ENCODE data around the gene DYNLT4. TPM values are rescaled to one million over a fixed set of nuclear protein-coding genes. Genes with fewer than 3 reads are reported as not detected.

DYNLT4 gene
- total and polyA plus RNA-seq, 2 donors (not counting 3 experiments of a cell fraction or from before 2014, with no cell fraction given), result 0.46 to 0.62 TPM

DNA sequence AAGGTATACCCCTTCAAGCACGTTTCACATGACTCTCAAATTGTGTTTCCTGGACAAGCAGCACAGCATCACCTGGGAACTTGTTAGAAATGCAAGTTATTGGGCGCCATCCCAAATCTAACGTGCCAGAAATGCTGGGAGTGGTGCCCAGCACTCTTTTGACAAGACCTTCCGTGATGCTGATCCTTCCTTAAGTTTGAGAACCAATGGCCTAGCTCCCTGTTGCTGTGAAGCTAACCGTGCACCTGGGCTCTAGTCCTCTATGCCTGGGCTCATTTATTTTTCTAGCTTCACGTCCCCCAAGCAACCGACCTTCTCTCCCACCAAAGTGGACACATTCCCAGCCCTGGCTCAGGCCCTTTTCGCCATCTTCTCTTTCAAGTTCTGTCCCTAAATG is 23.5 kb downstream of the DYNLT4 start:
- Histone ChIP-seq H3K4me1 (ENCODE audit: control insufficient read depth, extremely low read depth, insufficient read depth, low read length) (peaks cover 12% of the 10 kb centered on the region), H3K36me3 (ENCODE audit: control insufficient read depth in 2 of 2, extremely low read depth in 1 of 2, insufficient read depth in 2 of 2, low read length in 2 of 2) (peaks cover 1 to 5% of the 10 kb centered on the region in 2 experiments), H3K4me3 (replicated peaks in 1 of 3; ENCODE audit: insufficient read depth in 1 of 3, low read depth in 1 of 3, low read length in 3 of 3) (no peak overlapping the region), H4K20me1 (replicated peaks; ENCODE audit: control insufficient read depth, extremely low read depth, insufficient read depth, low read length) (no peaks in the 10 kb centered on the region), H2AFZ (ENCODE audit: low read depth, low read length) (no peak overlapping the region), H3K27ac (ENCODE audit: insufficient read depth, low read depth, low read length) (no peak overlapping the region), H3K9me3 (replicated peaks; ENCODE audit: control insufficient read depth, insufficient read depth, low read length) (no peaks in the 10 kb centered on the region), H3K27me3 (ENCODE audit: control insufficient read depth in 2 of 2, insufficient read depth in 2 of 2, low read length in 2 of 2) (no peaks in the 10 kb centered on the region), H3K9me1 (replicated peaks; ENCODE audit: control insufficient read depth, extremely low read depth, insufficient read depth, low read length) (no peaks in the 10 kb centered on the region), H3K9ac (replicated peaks; ENCODE audit: extremely low read depth, insufficient read depth, low read length) (no peak overlapping the region), H3K4me2 (ENCODE audit: insufficient read depth, low read length) (no peak overlapping the region), H3K79me2 (ENCODE audit: control insufficient read depth, insufficient read depth, low read length) (peaks cover 4% of the 10 kb centered on the region)
- no peak for DNase-seq (ENCODE audit: low read depth, low spot score)
- no TSS peak for BruUV-seq (replicated peaks)
- TF ChIP-seq POLR2AphosphoS5 (IDR thresholded peaks at IDR 0.05; ENCODE audit: insufficient read depth, low read depth, low read length) (no peak), EZH2 (IDR thresholded peaks at IDR 0.05; ENCODE audit: borderline replicate concordance, low read depth, low read length, severe bottlenecking) (no peak), MYC (IDR thresholded peaks at IDR 0.05; ENCODE audit: low read depth, low read length) (no peak), GATA2 (IDR thresholded peaks at IDR 0.05; ENCODE audit: insufficient read depth, insufficient read length, low read depth, low read length) (no peak), FOS (IDR thresholded peaks at IDR 0.05; ENCODE audit: borderline replicate concordance, insufficient read depth, low read length) (no peak), MAX (IDR thresholded peaks at IDR 0.05; ENCODE audit: insufficient read depth, insufficient read length) (no peak), POLR2A (IDR thresholded peaks at IDR 0.05; ENCODE audit: low read depth, low read length) (no peak), CTCF (IDR thresholded peaks at IDR 0.05; ENCODE audit: extremely low read depth in 1 of 2, insufficient read depth in 1 of 2, low read depth in 1 of 2, low read length in 2 of 2) (no peak)
- CTCF ChIA-PET, result interaction anchor here (0.6 to 1.9 kb wide), 5 partner anchors 9 to 1096 kb away, joined by 3 to 4 read pairs (median 4); partner anchors contain the start of genes PLK3 and RNU5D-1
- no peak for FAIRE-seq
- intact Hi-C loops (cut with micrococcal nuclease) (no loop called here), dilution Hi-C loops (cut with MboI; ENCODE audit: extremely low pct_ligation_motif_present, low sequenced_read_pairs) (no loop called here)
- POLR2A ChIA-PET, result interaction anchor here (0.7 to 1.2 kb wide), 3 partner anchors 8 to 36 kb away, joined by 3 to 4 read pairs (median 4); partner anchors contain the start of genes PLK3 and RPS8
